SU-DHL-6 (cell line): Measurements from ENCODE around the gene EXT2.

Source experiments
- H2AFZ ChIP-seq: fragments of 200-600 bp; sonication (generic); 2 replicates; pipeline ENCODE4 v1.6.1; 2014; ENCODE audit warnings: low read depth, mild to moderate bottlenecking, moderate library complexity, mixed read lengths, antibody characterized with exemption, low read length; ENCODE audit not compliant: severe bottlenecking
- H3F3A ChIP-seq: fragments of 200-600 bp; shearing (Covaris generic); 2 replicates; pipeline ENCODE4 v1.6.0; 2016; ENCODE audit warnings: antibody characterized with exemption, mild to moderate bottlenecking; ENCODE audit not compliant: insufficient read depth
- H3K27ac ChIP-seq: fragments of 200-600 bp; sonication (generic); 2 replicates; pipeline ENCODE4 v1.5.1; 2016; ENCODE audit warnings: low read depth, mild to moderate bottlenecking, low read length, moderate library complexity, mixed read lengths
- H3K27me3 ChIP-seq: fragments of 200-600 bp; sonication (generic), shearing (Covaris generic); 2 replicates; pipeline ENCODE4 v1.6.0; 2014; ENCODE audit warnings: mild to moderate bottlenecking, low read length
- H3K36me3 ChIP-seq: fragments of 200-600 bp; sonication (generic); 2 replicates; pipeline ENCODE4 v1.6.1; 2014; ENCODE audit warnings: mild to moderate bottlenecking, low read length, mixed read lengths
- H3K4me2 ChIP-seq: fragments of 300-600, 200-600 bp; shearing (Covaris generic), sonication (generic); 2 replicates; pipeline ENCODE4 v1.6.0; 2014; ENCODE audit warnings: low read length, low read depth, mild to moderate bottlenecking; ENCODE audit not compliant: poor library complexity, severe bottlenecking
- H3K4me3 ChIP-seq: fragments of 200-600 bp; sonication (generic); 2 replicates; pipeline ENCODE4 v1.5.1; 2014; ENCODE audit warnings: antibody characterized with exemption, low read length, mild to moderate bottlenecking, mixed read lengths; ENCODE audit not compliant: insufficient read depth, poor library complexity, severe bottlenecking
- H3K79me2 ChIP-seq: fragments of 200-600 bp; sonication (generic); 2 replicates; pipeline ENCODE4 v1.6.1; 2014; ENCODE audit warnings: mild to moderate bottlenecking, low read length, moderate library complexity; ENCODE audit not compliant: insufficient read depth
- H3K9ac ChIP-seq: fragments of 200-600 bp; sonication (generic); 2 replicates; pipeline ENCODE4 v1.7.0; 2014; ENCODE audit warnings: mild to moderate bottlenecking, low read length
- H3K9me2 ChIP-seq: fragments of 200-600 bp; sonication (generic); replicated peaks from 2 replicates; pipeline ENCODE4 v1.6.1; 2014; ENCODE audit warnings: low read length; ENCODE audit not compliant: insufficient read depth
- H3K9me3 ChIP-seq: fragments of 200-600 bp; sonication (generic); 2 replicates; pipeline ENCODE4 v1.6.1; 2014; ENCODE audit warnings: low read length, mixed read lengths; ENCODE audit not compliant: insufficient read depth
- H4K20me1 ChIP-seq: fragments of 200-600 bp; sonication (generic); 2 replicates; pipeline ENCODE4 v1.6.1; 2014; ENCODE audit warnings: low read depth, mild to moderate bottlenecking, antibody characterized with exemption, low read length, moderate library complexity, mixed read lengths
- EZH2phosphoT487 ChIP-seq: fragments of 200-600 bp; sonication (generic), shearing (Covaris generic); conservative IDR thresholded peaks from 2 replicates; pipeline ENCODE4 v1.6.1; 2018; ENCODE audit warnings: mild to moderate bottlenecking, antibody characterized with exemption, low read length, moderate library complexity, mixed read lengths
- TF ChIP-seq, protein P1 (sequence below): fragments of 200-600 bp; sonication (generic); IDR thresholded peaks from one replicate; pipeline ENCODE4 v1.5.1; 2017; ENCODE audit warnings: antibody characterized with exemption, mild to moderate bottlenecking, low read length, moderate library complexity; ENCODE audit not compliant: insufficient read depth, poor library complexity, severe bottlenecking

Gene EXT2

DNA sequence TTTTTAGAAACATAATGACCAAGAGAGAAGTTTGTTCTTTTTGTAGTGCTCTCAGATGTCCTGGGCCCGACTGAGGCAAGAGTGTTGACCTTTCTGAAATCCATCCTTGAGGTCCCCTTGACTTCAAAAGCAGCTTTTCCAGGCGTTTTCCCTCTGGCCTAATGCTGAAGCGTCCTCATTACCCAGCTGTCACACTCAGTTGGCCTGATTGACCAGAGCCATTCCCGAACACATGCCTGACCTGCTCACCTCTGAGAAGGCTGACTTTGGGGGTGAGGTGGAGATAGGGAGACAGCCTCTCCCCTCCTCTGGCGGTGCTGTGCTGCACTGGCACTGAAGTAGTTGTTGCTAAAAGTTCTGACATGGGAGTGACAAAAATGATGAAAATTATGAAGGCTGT is 147.6 kb downstream of the EXT2 start:
- no peak overlapping the region for H3K9ac ChIP-seq
- H3K36me3 ChIP-seq = no peaks in the 10 kb centered on the region
- H3F3A ChIP-seq = no peaks in the 10 kb centered on the region
- TF ChIP-seq, protein P1, sequence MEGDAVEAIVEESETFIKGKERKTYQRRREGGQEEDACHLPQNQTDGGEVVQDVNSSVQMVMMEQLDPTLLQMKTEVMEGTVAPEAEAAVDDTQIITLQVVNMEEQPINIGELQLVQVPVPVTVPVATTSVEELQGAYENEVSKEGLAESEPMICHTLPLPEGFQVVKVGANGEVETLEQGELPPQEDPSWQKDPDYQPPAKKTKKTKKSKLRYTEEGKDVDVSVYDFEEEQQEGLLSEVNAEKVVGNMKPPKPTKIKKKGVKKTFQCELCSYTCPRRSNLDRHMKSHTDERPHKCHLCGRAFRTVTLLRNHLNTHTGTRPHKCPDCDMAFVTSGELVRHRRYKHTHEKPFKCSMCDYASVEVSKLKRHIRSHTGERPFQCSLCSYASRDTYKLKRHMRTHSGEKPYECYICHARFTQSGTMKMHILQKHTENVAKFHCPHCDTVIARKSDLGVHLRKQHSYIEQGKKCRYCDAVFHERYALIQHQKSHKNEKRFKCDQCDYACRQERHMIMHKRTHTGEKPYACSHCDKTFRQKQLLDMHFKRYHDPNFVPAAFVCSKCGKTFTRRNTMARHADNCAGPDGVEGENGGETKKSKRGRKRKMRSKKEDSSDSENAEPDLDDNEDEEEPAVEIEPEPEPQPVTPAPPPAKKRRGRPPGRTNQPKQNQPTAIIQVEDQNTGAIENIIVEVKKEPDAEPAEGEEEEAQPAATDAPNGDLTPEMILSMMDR = no peak
- TF ChIP-seq EZH2phosphoT487 = no peak
- no peaks in the 10 kb centered on the region for H3K27me3 ChIP-seq
- H3K4me2 ChIP-seq = no peak overlapping the region
- no peaks in the 10 kb centered on the region for H3K79me2 ChIP-seq
- H2AFZ ChIP-seq = no peak overlapping the region
- no peaks in the 10 kb centered on the region for H3K9me2 ChIP-seq
- no peaks in the 10 kb centered on the region for H4K20me1 ChIP-seq
- H3K27ac ChIP-seq = no peak overlapping the region
- no peak overlapping the region for H3K4me3 ChIP-seq
- no peaks in the 10 kb centered on the region for H3K9me3 ChIP-seq

DNA sequence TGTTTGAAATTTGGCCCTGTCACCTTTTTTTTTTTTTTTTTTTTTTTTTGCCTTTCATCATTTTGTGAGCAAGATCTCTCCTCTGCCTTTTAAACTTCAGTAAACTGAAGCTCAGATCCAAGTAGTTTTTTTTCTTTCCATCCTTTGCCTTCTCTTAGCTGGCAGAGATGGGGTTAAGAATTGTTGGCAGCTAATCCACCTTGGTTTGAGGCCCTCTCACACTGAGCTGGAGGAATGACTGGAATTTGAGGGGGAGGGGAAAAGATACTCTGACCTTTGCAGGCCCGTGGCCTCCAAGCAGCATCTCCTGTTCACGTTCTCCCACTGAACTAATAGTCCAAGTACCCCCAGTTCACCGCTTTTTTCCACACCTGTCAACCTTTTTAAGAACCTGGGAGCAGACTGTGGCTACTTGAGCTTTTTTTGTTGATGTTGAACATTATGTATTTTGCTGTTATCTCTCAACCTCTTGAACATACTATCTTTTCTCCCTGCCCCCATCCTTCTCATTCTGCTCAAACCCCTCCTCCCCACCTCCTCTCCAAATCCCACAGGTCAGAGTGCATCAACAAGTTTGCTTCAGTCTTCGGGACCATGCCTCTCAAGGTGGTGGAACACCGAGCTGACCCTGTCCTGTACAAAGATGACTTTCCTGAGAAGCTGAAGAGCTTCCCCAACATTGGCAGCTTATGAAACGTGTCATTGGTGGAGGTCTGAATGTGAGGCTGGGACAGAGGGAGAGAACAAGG is 148.3 kb downstream of the EXT2 start:
- TF ChIP-seq, protein P1 = no peak
- no peak for TF ChIP-seq EZH2phosphoT487
- Histone ChIP-seq H3F3A (no peaks in the 10 kb centered on the region), H3K79me2 (no peaks in the 10 kb centered on the region), H3K4me3 (no peak overlapping the region), H3K9me3 (no peaks in the 10 kb centered on the region), H2AFZ (no peak overlapping the region), H3K27me3 (no peaks in the 10 kb centered on the region), H3K4me2 (no peak overlapping the region), H4K20me1 (no peaks in the 10 kb centered on the region), H3K9me2 (no peaks in the 10 kb centered on the region), H3K36me3 (no peaks in the 10 kb centered on the region), H3K9ac (no peak overlapping the region), H3K27ac (no peak overlapping the region)

DNA sequence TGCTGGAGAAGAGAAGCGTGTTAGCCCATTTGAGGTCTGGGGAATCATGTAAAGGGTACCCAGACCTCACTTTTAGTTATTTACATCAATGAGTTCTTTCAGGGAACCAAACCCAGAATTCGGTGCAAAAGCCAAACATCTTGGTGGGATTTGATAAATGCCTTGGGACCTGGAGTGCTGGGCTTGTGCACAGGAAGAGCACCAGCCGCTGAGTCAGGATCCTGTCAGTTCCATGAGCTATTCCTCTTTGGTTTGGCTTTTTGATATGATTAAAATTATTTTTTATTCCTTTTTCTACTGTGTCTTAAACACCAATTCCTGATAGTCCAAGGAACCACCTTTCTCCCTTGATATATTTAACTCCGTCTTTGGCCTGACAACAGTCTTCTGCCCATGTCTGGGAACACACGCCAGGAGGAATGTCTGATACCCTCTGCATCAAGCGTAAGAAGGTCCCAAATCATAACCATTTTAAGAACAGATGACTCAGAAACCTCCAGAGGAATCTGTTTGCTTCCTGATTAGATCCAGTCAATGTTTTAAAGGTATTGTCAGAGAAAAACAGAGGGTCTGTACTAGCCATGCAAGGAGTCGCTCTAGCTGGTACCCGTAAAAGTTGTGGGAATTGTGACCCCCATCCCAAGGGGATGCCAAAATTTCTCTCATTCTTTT is 149.3 kb downstream of the EXT2 start:
- Histone ChIP-seq H3K4me3 (no peak overlapping the region), H3K27me3 (no peaks in the 10 kb centered on the region), H3K9me2 (no peaks in the 10 kb centered on the region), H3K9ac (no peak overlapping the region), H3K9me3 (no peaks in the 10 kb centered on the region), H4K20me1 (no peaks in the 10 kb centered on the region), H3K79me2 (no peaks in the 10 kb centered on the region), H3F3A (no peaks in the 10 kb centered on the region), H3K36me3 (no peaks in the 10 kb centered on the region), H3K4me2 (no peak overlapping the region), H2AFZ (no peak overlapping the region), H3K27ac (no peak overlapping the region)
- TF ChIP-seq, protein P1 = no peak
- no peak for TF ChIP-seq EZH2phosphoT487
